Measurements from ENCODE around the gene IRS2.
"Not testable (repeated sequence)": the region's sequence is repeated elsewhere in the genome, so short reads cannot be mapped to it uniquely, and the experiment has no call there.

The IRS2 gene

DNA sequence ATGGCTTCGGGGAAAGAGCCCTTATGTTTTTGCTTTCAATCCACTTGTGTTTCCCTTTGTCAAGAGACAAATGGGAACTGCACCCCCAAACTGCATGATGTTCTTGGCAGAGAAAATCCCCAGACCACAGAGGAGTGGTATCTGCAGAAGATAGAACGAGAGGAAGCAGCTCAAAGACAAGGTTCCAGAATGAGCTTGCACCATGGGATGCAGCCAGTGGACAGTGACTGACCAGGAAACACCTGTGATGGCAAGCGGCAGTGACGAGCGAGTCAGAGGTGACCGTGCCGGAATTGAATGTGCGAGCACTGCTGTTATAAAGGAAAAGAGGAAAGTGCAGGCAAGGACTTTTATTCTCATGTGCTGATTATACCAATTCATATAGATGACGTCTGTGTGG lies 46.3 kb downstream of the IRS2 start:
- no peak overlapping the region for H3K4me3 ChIP-seq (ENCODE audit: low read length)
- DNase-seq (ENCODE audit: low read depth), result no peak
- TF ChIP-seq, protein P1, sequence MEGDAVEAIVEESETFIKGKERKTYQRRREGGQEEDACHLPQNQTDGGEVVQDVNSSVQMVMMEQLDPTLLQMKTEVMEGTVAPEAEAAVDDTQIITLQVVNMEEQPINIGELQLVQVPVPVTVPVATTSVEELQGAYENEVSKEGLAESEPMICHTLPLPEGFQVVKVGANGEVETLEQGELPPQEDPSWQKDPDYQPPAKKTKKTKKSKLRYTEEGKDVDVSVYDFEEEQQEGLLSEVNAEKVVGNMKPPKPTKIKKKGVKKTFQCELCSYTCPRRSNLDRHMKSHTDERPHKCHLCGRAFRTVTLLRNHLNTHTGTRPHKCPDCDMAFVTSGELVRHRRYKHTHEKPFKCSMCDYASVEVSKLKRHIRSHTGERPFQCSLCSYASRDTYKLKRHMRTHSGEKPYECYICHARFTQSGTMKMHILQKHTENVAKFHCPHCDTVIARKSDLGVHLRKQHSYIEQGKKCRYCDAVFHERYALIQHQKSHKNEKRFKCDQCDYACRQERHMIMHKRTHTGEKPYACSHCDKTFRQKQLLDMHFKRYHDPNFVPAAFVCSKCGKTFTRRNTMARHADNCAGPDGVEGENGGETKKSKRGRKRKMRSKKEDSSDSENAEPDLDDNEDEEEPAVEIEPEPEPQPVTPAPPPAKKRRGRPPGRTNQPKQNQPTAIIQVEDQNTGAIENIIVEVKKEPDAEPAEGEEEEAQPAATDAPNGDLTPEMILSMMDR (conservative IDR thresholded peaks at IDR 0.05; ENCODE audit: low read length), result no peak

DNA sequence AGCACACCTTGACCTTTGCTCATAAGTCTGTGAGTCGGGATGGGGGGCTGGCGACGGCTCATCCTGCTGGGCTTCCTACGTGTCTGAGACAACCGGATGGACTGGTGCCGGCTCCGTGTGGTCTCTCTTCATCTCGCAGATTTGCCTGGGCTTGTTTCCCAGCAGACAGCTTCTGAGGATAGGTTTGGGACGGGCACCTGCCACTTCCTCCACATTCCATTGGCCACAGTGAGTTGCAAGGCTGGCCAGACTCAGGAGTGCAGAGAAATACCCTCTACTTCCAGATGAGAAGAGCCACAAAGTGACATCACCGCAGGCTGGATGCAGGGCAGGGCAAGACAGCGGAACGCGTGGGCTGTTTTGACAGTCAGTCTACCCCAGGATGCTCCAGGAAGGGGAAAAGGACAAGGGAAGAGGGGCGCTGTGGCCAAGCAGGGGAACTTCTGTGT lies 48.1 kb downstream of the IRS2 start:
- TF ChIP-seq, protein P1 (conservative IDR thresholded peaks at IDR 0.05; ENCODE audit: low read length), result no peak
- no peak for DNase-seq (ENCODE audit: low read depth)
- H3K4me3 ChIP-seq (ENCODE audit: low read length), result no peak overlapping the region

DNA sequence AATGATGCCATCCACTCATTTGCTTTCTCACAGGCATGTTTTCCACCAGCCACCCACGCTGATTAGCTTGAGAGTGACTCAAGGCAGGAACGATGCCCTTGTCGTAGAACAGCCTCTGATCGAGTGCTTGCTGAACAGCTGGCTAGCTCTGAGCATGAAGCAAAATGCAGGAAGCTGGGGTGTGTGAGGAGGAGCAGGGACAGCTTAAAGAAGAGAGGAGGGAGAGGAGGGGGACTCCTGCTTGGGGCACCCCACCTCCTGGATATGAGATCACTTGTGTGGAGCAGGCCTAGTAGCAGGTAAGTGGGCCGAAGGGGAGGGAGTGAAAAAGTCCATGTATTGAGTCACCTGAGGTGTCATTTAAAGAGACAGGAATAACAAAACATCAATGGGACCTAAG lies 48.8 kb downstream of the IRS2 start:
- peak; percentile 38 for DNase-seq (ENCODE audit: low read depth)
- TF ChIP-seq, protein P1 (conservative IDR thresholded peaks at IDR 0.05; ENCODE audit: low read length), result no peak

DNA sequence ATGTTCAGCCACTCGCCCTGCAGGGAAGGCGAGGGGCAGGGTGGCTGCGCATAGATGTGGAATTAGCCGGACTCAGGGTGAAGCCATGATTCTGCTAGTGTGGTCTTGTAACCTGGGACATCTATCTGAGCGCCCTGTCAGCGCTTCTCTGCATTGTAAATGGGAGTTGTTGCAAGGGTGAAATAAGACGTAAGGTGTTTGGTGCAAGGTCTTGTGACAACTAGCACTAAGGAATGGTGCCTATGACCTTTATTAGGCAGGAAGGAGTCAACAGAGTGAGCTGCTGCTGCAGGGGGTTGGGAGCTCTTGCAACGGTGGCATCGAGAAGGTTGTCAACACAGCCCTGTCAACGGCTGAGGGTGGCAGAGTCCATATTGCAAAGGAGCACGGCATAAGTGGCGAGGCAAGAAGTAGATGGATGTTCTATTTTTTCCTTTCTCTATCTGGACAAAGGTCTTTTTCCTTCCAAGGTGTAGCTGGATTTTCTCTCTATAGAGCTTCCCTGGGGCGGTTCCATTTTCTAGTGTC lies 49.3 kb downstream of the IRS2 start:
- H3K4me3 ChIP-seq (ENCODE audit: low read length), result no peak overlapping the region
- no peak for DNase-seq (ENCODE audit: low read depth)
- TF ChIP-seq, protein P1 (conservative IDR thresholded peaks at IDR 0.05; ENCODE audit: low read length), result no peak

More for the DNA sequence above, 48.8 kb downstream of the IRS2 start:
- H3K4me3 ChIP-seq (ENCODE audit: low read length), result no peak overlapping the region

DNA sequence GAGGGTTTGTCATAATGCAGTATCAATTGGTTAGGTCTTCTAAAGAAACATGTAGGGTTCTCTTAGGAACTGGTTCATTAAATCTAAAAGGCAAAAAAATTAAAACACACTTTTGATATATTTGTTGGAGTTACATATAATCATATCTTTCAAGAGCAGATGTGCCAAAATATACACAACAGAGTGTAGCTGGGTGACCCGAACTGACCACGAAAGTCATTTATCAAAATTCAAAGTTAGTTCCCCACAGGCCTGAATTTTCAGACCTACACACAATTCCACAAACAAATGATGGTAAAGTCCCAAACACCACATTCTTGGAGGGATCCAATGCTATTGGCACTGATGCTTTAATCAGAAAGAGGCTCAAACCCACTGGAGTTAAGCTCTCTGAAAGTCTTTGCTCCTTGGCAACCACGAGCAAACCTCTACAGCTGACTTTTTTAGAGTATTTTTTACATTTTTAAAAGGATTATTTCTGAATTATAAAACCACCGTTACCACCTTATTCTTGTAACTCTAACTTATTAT lies 50.9 kb downstream of the IRS2 start:
- no peak for DNase-seq (ENCODE audit: low read depth)
- H3K4me3 ChIP-seq (ENCODE audit: low read length), result no peak overlapping the region
- TF ChIP-seq, protein P1 (conservative IDR thresholded peaks at IDR 0.05; ENCODE audit: low read length), result no peak

DNA sequence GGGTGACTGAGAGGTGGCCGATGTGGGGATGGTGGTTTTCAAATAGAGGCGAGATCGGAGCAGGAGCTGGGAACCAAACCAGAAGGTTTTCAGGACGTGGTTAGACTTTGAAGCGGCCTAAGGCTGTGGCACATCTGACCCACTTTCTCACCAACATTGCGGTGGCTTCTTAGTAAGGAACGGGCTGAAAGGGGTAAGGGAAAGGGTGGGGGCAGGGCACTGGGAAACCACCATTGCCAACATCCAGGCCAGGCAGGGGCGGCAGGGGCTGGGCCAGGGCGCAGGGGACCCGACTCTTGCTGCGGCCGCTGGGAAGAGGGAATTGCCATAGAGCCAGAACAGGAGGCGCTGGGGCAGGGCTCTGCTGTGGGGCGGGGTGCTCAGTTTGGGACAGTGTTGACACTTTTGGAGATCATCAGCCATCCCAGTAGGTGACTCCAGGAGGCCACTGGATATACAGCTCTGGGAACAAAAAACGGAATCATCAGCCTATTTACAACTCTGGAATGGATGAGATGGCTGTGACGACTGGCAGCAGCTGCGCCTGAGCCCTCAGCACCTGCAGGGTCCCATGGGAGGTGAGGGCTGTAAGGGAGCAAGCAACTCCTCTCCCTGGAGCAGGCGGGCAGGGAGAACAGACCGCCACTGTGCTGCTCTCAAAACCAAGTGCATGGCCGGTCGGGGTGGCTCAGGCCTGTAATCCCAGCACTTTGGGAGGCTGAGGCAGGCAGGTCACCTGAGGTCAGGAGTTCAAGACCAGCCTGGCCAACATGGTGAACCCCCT lies 52.2 kb downstream of the IRS2 start:
- TF ChIP-seq, protein P1 (conservative IDR thresholded peaks at IDR 0.05; ENCODE audit: low read length), result no peak
- no peak for DNase-seq (ENCODE audit: low read depth)
- no peak overlapping the region for H3K4me3 ChIP-seq (ENCODE audit: low read length)

DNA sequence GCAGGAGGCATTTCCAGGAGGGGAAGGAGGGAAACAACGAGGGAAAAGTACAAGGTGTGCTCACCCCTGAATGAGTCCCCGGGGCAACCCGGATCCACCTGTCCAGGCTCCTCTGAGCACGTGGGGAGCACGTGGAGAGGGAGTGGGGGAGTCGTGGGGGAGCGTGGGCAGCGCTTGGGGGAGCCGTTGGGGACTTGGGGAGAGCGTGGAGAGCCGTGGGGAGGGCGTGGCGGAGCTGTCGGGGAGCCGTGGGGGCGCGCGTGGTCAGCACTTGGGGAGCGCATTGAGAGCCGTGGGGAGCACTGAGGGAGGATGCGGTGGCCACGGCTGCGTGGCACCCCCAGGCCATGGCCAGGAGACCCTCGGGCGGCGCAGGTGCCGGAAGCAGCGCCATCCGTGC lies 52.8 kb downstream of the IRS2 start:
- DNase-seq (ENCODE audit: low read depth), result no peak
- TF ChIP-seq, protein P1 (conservative IDR thresholded peaks at IDR 0.05; ENCODE audit: low read length), result no peak
- no peak overlapping the region for H3K4me3 ChIP-seq (ENCODE audit: low read length)

DNA sequence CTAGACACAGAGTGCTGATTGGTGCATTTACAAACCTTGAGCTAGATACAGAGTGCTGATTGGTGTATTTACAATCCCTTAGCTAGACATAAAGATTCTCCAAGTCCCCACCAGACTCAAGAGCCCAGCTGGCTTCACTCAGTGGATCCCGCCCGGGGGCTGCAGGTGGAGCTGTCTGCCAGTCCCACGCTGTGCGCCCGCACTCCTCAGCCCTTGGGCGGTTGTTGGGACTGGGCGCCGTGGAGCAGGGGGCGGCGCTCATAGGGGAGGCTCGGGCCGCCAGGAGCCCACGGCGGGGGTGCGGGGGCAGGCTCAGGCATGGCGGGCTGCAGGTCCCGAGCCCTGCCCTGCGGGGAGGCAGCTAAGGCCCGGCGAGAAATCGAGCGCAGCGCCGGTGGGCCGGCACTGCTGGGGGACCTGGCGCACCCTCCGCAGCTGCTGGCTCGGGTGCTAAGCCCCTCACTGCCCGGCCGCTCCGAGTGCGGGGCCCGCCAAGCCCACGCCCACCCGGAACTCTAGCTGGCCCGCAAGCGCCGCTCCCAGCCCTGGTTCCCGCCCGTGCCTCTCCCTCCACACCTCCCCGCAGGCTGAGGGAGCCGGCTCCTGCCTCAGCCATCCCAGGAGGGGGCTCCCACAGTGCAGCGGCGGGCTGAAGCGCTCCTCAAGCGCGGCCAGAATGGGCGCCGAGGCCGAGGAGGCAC lies 53.8 kb downstream of the IRS2 start:
- DNase-seq (ENCODE audit: low read depth); H3K4me3 ChIP-seq (ENCODE audit: low read length): not testable (repeated sequence)
